HG02588 (cell line): ENCODE results near the gene PRKCE.
"Not testable (repeated sequence)": the region's sequence is repeated elsewhere in the genome, so short reads cannot be mapped to it uniquely, and the experiment has no call there.

Experiments used
- ATAC-seq: cut with Tn5 transposase; IDR thresholded peaks from one replicate; pipeline ENCODE4 v1.9.1; 2021; ENCODE audit warnings: mild to moderate bottlenecking, moderate library complexity; ENCODE audit not compliant: unreplicated experiment

Gene PRKCE

GRCh38 chr2:45882707-45883602, 231.5 kb downstream of the PRKCE start:
- ATAC-seq: no peak

- ATAC-seq: no peak
Observed at GRCh38 chr2:45883603-45884000, 232.1 kb downstream of the PRKCE start.

GRCh38 chr2:45884126-45884525, 232.7 kb downstream of the PRKCE start:
- ATAC-seq: no peak

- ATAC-seq: no peak
Observed at GRCh38 chr2:45885171-45885621, 233.7 kb downstream of the PRKCE start.

- ATAC-seq: no peak
Observed at GRCh38 chr2:45886171-45886663, 234.7 kb downstream of the PRKCE start.

GRCh38 chr2:45888167-45888566, 236.7 kb downstream of the PRKCE start:
- no peak for ATAC-seq

GRCh38 chr2:45888641-45889040, 237.2 kb downstream of the PRKCE start:
- ATAC-seq: no peak

- ATAC-seq: peak; percentile 79
Observed at GRCh38 chr2:45889053-45889452, 237.6 kb downstream of the PRKCE start.

- ATAC-seq: no peak
Observed at GRCh38 chr2:45889620-45890370, 238.3 kb downstream of the PRKCE start.

GRCh38 chr2:45890371-45890646, 238.8 kb downstream of the PRKCE start:
- not testable (repeated sequence) for ATAC-seq

- no peak for ATAC-seq
Observed at GRCh38 chr2:45890819-45891218, 239.3 kb downstream of the PRKCE start.

GRCh38 chr2:45891719-45892424, 240.4 kb downstream of the PRKCE start:
- no peak for ATAC-seq

GRCh38 chr2:45892425-45892745, 240.9 kb downstream of the PRKCE start:
- no peak for ATAC-seq

GRCh38 chr2:45892757-45893156, 241.3 kb downstream of the PRKCE start:
- no peak for ATAC-seq

GRCh38 chr2:45894211-45894610, 242.7 kb downstream of the PRKCE start:
- no peak for ATAC-seq

- ATAC-seq: no peak
Observed at GRCh38 chr2:45895241-45895861, 243.9 kb downstream of the PRKCE start.

- no peak for ATAC-seq
Observed at GRCh38 chr2:45896311-45896710, 244.8 kb downstream of the PRKCE start.

GRCh38 chr2:45897842-45898241, 246.4 kb downstream of the PRKCE start:
- ATAC-seq: no peak

GRCh38 chr2:45898819-45899218, 247.3 kb downstream of the PRKCE start:
- ATAC-seq: no peak

- no peak for ATAC-seq
Observed at GRCh38 chr2:45899926-45900325, 248.5 kb downstream of the PRKCE start.

GRCh38 chr2:45901468-45902032, 250.1 kb downstream of the PRKCE start:
- no peak for ATAC-seq
